Liver (tissue), 9 donors: ENCODE results near the gene SLC10A3. TPM values are rescaled to one million over a fixed set of nuclear protein-coding genes. Genes with fewer than 3 reads are reported as not detected.

Experiments
- DNase-seq: peaks from one replicate; pipeline ENCODE4 v3.0.0-alpha.2; 2017; ENCODE audit warnings: low spot score
- H3K27ac ChIP-seq, 2 donors: one replicate each; pipeline ENCODE4 v1.7.0; 2013; ENCODE audit warnings: inconsistent platforms in 2 of 2, low read length in 2 of 2, control low read depth in 1 of 2, low read depth in 1 of 2, mild to moderate bottlenecking in 1 of 2
- H3K27me3 ChIP-seq, 4 donors: one replicate each; pipeline versions ENCODE4 v1.6.1 to v1.7.0; 2013; ENCODE audit warnings: low read length in 3 of 4, inconsistent platforms in 1 of 4, mild to moderate bottlenecking in 1 of 4, moderate library complexity in 1 of 4; ENCODE audit not compliant: control insufficient read depth in 4 of 4, insufficient read depth in 4 of 4
- H3K36me3 ChIP-seq, 4 donors: one replicate each; pipeline versions ENCODE4 v1.6.1 to v1.7.0; 2013; ENCODE audit warnings: low read length in 3 of 4, mild to moderate bottlenecking in 3 of 4, low read depth in 1 of 4, moderate library complexity in 1 of 4; ENCODE audit not compliant: control insufficient read depth in 4 of 4, insufficient read depth in 3 of 4
- H3K4me1 ChIP-seq, 4 donors: one replicate each; pipeline versions ENCODE4 v1.6.1 to v1.7.0; 2013; ENCODE audit warnings: low read length in 3 of 4, mild to moderate bottlenecking in 3 of 4, moderate library complexity in 1 of 4; ENCODE audit not compliant: control insufficient read depth in 4 of 4, insufficient read depth in 4 of 4
- H3K4me3 ChIP-seq, 3 donors: one replicate each; pipeline versions ENCODE4 v1.6.1 to v1.7.0; 2013; ENCODE audit warnings: low read length in 3 of 3, control low read depth in 1 of 3, low read depth in 1 of 3, mild to moderate bottlenecking in 1 of 3
- H3K9ac ChIP-seq, 2 donors: one replicate each; pipeline ENCODE4 v1.7.0; 2013; ENCODE audit warnings: low read length in 2 of 2, mild to moderate bottlenecking in 2 of 2, moderate library complexity in 2 of 2, control low read depth in 1 of 2, low read depth in 1 of 2
- H3K9me3 ChIP-seq, 4 donors: one replicate each; pipeline versions ENCODE4 v1.6.1 to v1.7.0; 2013; ENCODE audit warnings: low read length in 3 of 4; ENCODE audit not compliant: control insufficient read depth in 4 of 4
- ATF3 ChIP-seq: IDR thresholded peaks from 2 replicates; pipeline ENCODE4 v1.6.1; 2016; ENCODE audit warnings: antibody characterized with exemption
- CTCF ChIP-seq: fragments of 150-350 bp; IDR thresholded peaks from 2 replicates; pipeline ENCODE4 v1.5.1; 2017; ENCODE audit warnings: improper control_type of control experiment, low read depth, low read length; ENCODE audit not compliant: missing input control
- EGR1 ChIP-seq, 2 donors: IDR thresholded peaks; 2 replicates each; pipeline ENCODE4 v1.6.1; 2016 to 2018; ENCODE audit warnings: antibody characterized with exemption in 2 of 2, low read depth in 2 of 2
- FOXA1 ChIP-seq: IDR thresholded peaks from 2 replicates; pipeline ENCODE4 v1.6.1; 2016; ENCODE audit warnings: antibody characterized with exemption
- FOXA2 ChIP-seq: IDR thresholded peaks from 2 replicates; pipeline ENCODE4 v1.6.1; 2016; ENCODE audit warnings: antibody characterized with exemption
- GABPA ChIP-seq, 2 donors: IDR thresholded peaks in 1 of 2; conservative IDR thresholded peaks in 1 of 2; 2 replicates each; pipeline ENCODE4 v1.6.1; 2016; ENCODE audit warnings: antibody characterized with exemption in 2 of 2, mild to moderate bottlenecking in 1 of 2, moderate library complexity in 1 of 2
- HNF4A ChIP-seq, 2 donors: conservative IDR thresholded peaks; 2 replicates each; pipeline ENCODE4 v1.6.1; 2016; ENCODE audit warnings: antibody characterized with exemption in 2 of 2, mild to moderate bottlenecking in 2 of 2
- HNF4G ChIP-seq: IDR thresholded peaks from 2 replicates; pipeline ENCODE4 v1.6.1; 2016; ENCODE audit warnings: antibody characterized with exemption
- JUND ChIP-seq, 2 donors: IDR thresholded peaks; 2 replicates each; pipeline ENCODE4 v1.6.1; 2016; ENCODE audit warnings: antibody characterized with exemption in 2 of 2
- MAX ChIP-seq: IDR thresholded peaks from 2 replicates; pipeline ENCODE4 v1.6.1; 2016; ENCODE audit warnings: antibody characterized with exemption
- RAD21 ChIP-seq, 2 donors: IDR thresholded peaks; 2 replicates each; pipeline ENCODE4 v1.6.1; 2016; ENCODE audit warnings: antibody characterized with exemption in 2 of 2, mild to moderate bottlenecking in 2 of 2
- REST ChIP-seq: IDR thresholded peaks from 2 replicates; pipeline ENCODE4 v1.6.1; 2016; ENCODE audit warnings: antibody characterized with exemption, mild to moderate bottlenecking
- RXRA ChIP-seq, 2 donors: IDR thresholded peaks; 2 replicates each; pipeline ENCODE4 v1.6.1; 2017 to 2018; ENCODE audit warnings: antibody characterized with exemption in 2 of 2, mild to moderate bottlenecking in 1 of 2
- SP1 ChIP-seq: IDR thresholded peaks from 2 replicates; pipeline ENCODE4 v1.6.1; 2018; ENCODE audit warnings: antibody characterized with exemption, mild to moderate bottlenecking
- TAF1 ChIP-seq: conservative IDR thresholded peaks from 2 replicates; pipeline ENCODE4 v1.6.1; 2016; ENCODE audit warnings: antibody characterized with exemption, mild to moderate bottlenecking
- YY1 ChIP-seq: IDR thresholded peaks from 2 replicates; pipeline ENCODE4 v1.6.1; 2016; ENCODE audit warnings: antibody characterized with exemption, mild to moderate bottlenecking
- WGBS: extraction: QIAGEN DNeasy Blood & Tissue Kit; methylation state at CpG from one replicate; pipeline ENCODE4 v1.1.7; 2013; 5-methylcytosine and 5-hydroxymethylcytosine counted together
- polyA plus RNA-seq, 2 donors: library from polyadenylated mRNA; stranded (reverse) in 1 of 2; unstranded in 1 of 2; fragments of 200-250 nt in 1 of 2; fragments of >200 nt in 1 of 2; fragmentation: Nextera tagmentation in 1 of 2; extraction: Ambion mirVana in 1 of 2; gene quantifications; one replicate each; pipeline versions ENCODE4 v1.2.1 to v1.2.3, GENCODE V29; 2013 to 2015
- total RNA-seq, 2 donors: library from RNA; depleted of rRNA; stranded (reverse); fragments of >200 nt; gene quantifications; one replicate each; pipeline ENCODE4 v1.2.3, GENCODE V29; 2014
- donor health status: healthy.
- donor health status: healthy.
- donor health status: healthy.
- donor health status: healthy.
- donor health status: healthy.

SLC10A3 gene
- total RNA-seq (1 to 10 TPM; 3.5 to 5.6 TPM), polyA plus RNA-seq (1 to 10 TPM; 3.2 to 5.4 TPM)

GRCh38 chrX:154490414-154491083, at the start of gene SLC10A3:
Gene SLC10A3, minus strand, starts transcription at chrX:154490629. Its CDS starts 1,689 bp downstream, at chrX:154488940.
- Histone ChIP-seq H3K9me3 (no peaks in the 10 kb centered on the region), H3K9ac (peak within 1 kb of the TSS; percentile 5 to 81), H3K4me3 (peak within 1 kb of the TSS; percentile 56 to 67 (median 57)), H3K27me3 (peaks cover 0 to 3% (median 0%) of the 10 kb centered on the region in 4 donors), H3K36me3 (peaks cover 0 to 3% (median 0%) of the 10 kb centered on the region in 4 donors), H3K4me1 (peaks cover under 1 to 18% (median 8%) of the 10 kb centered on the region in 4 donors), H3K27ac (peak within 1 kb of the TSS; percentile 88 to 94)
- DNase-seq = peak; percentile 91
- WGBS = under 1% methylated on average over 71 of the region's 71 CpGs
- TF ChIP-seq EGR1 (IDR thresholded peaks at IDR 0.05; ENCODE audit: low read depth in 2 of 2) (no peak), MAX (no peak), REST (peak; percentile 65), GABPA (IDR thresholded peaks at IDR 0.05 in 1 of 2, conservative IDR thresholded peaks at IDR 0.05 in 1 of 2) (peak in 1 of 2 donors; percentile 63), RXRA (IDR thresholded peaks at IDR 0.05) (peak; percentile 32 to 36), TAF1 (peak; percentile 60), RAD21 (IDR thresholded peaks at IDR 0.05) (peak; percentile 37 to 39), SP1 (peak; percentile 58), YY1 (peak; percentile 56)

GRCh38 chrX:154539077-154539476, 48.6 kb upstream of the SLC10A3 start:
- no peak for DNase-seq
- no peaks in the 10 kb centered on the region for H3K27me3 ChIP-seq
- no peak for TF ChIP-seq EGR1 (IDR thresholded peaks at IDR 0.05; ENCODE audit: low read depth in 2 of 2)
- H3K4me1 ChIP-seq = peaks cover 4 to 26% (median 17%) of the 10 kb centered on the region in 4 donors
- no peak overlapping the region for H3K4me3 ChIP-seq
- H3K36me3 ChIP-seq = no peaks in the 10 kb centered on the region
- 77% methylated on average over 8 of the region's 8 CpGs for WGBS
- H3K27ac ChIP-seq = no peak overlapping the region
- no peak overlapping the region for H3K9ac ChIP-seq
- no peaks in the 10 kb centered on the region for H3K9me3 ChIP-seq

GRCh38 chrX:154535892-154536291, 45.5 kb upstream of the SLC10A3 start:
- DNase-seq = no peak
- Histone ChIP-seq H3K36me3 (no peaks in the 10 kb centered on the region), H3K9ac (no peak overlapping the region), H3K4me1 (peaks cover 4 to 14% (median 7%) of the 10 kb centered on the region in 4 donors), H3K27ac (no peak overlapping the region), H3K9me3 (no peaks in the 10 kb centered on the region), H3K4me3 (no peak overlapping the region), H3K27me3 (no peaks in the 10 kb centered on the region)
- 89% methylated on average over 9 of the region's 9 CpGs for WGBS
- TF ChIP-seq ATF3 (no peak), FOXA1 (no peak), GABPA (IDR thresholded peaks at IDR 0.05 in 1 of 2, conservative IDR thresholded peaks at IDR 0.05 in 1 of 2) (no peak), SP1 (no peak), RXRA (IDR thresholded peaks at IDR 0.05) (no peak), YY1 (no peak), MAX (no peak), JUND (IDR thresholded peaks at IDR 0.05) (no peak), RAD21 (IDR thresholded peaks at IDR 0.05) (no peak), TAF1 (no peak), FOXA2 (no peak), HNF4G (no peak), HNF4A (conservative IDR thresholded peaks at IDR 0.05) (no peak), CTCF (no peak), REST (no peak), EGR1 (IDR thresholded peaks at IDR 0.05; ENCODE audit: low read depth in 2 of 2) (no peak)
